CD8-positive, alpha-beta memory T cell (primary cell): Measurements from ENCODE around the gene TDP2. TPM values are rescaled to one million over a fixed set of nuclear protein-coding genes. Genes with fewer than 3 reads are reported as not detected.
"Not testable (repeated sequence)": the region's sequence is repeated elsewhere in the genome, so short reads cannot be mapped to it uniquely, and the experiment has no call there.

Experiments
- CTCF ChIA-PET: fragments of 350-600 bp; sonication (Branson Sonifier 250); formaldehyde crosslinking; loops from one replicate; lab custom pipeline; 2021; ENCODE audit warnings: antibody characterized with exemption; lab: Charles Lee
- POLR2A ChIA-PET: fragments of 350-600 bp; sonication (Branson Sonifier 250); formaldehyde crosslinking; loops from one replicate; lab custom pipeline; 2021; ENCODE audit warnings: antibody characterized with exemption; lab: Charles Lee
- DNase-seq, 5 donors: peaks; one replicate each; pipeline versions ENCODE4 v3.0.0 to v3.0.0-alpha.2; 2020 to 2022; ENCODE audit warnings: mixed read lengths in 1 of 5
- H3K27ac ChIP-seq: one replicate; pipeline ENCODE4 v1.7.0; 2013; ENCODE audit warnings: low read depth, mild to moderate bottlenecking, low read length, moderate library complexity
- H3K27me3 ChIP-seq: 2 replicates; pipeline ENCODE4 v1.7.0; 2013; ENCODE audit warnings: low read length, mild to moderate bottlenecking; ENCODE audit not compliant: insufficient read depth, poor library complexity, severe bottlenecking
- H3K36me3 ChIP-seq: 2 replicates; pipeline ENCODE4 v1.7.0; 2013; ENCODE audit warnings: mild to moderate bottlenecking, low read length, moderate library complexity; ENCODE audit not compliant: insufficient read depth
- H3K4me1 ChIP-seq: 2 replicates; pipeline ENCODE4 v1.7.0; 2013; ENCODE audit warnings: mild to moderate bottlenecking, low read length, moderate library complexity; ENCODE audit not compliant: insufficient read depth
- H3K4me3 ChIP-seq: 2 replicates; pipeline ENCODE4 v1.7.0; 2013; ENCODE audit warnings: mild to moderate bottlenecking, low read length
- H3K9me3 ChIP-seq: 2 replicates; pipeline ENCODE4 v1.7.0; 2013; ENCODE audit warnings: mild to moderate bottlenecking, low read length
- H3K27ac Mint-ChIP-seq, 8 donors: one replicate each; pipeline ENCODE4 v1.8.0; 2020 to 2021; ENCODE audit warnings: mixed read lengths in 8 of 8, mild to moderate bottlenecking in 6 of 8, inconsistent platforms in 3 of 8, moderate library complexity in 3 of 8
- H3K27me3 Mint-ChIP-seq, 2 donors: one replicate each; pipeline ENCODE4 v1.8.0; 2020 to 2021; ENCODE audit warnings: mixed read lengths in 2 of 2, mild to moderate bottlenecking in 1 of 2, moderate library complexity in 1 of 2
- H3K36me3 Mint-ChIP-seq, 3 donors: one replicate each; pipeline ENCODE4 v1.8.0; 2020 to 2021; ENCODE audit warnings: mixed read lengths in 3 of 3, inconsistent platforms in 1 of 3, mild to moderate bottlenecking in 1 of 3
- H3K4me1 Mint-ChIP-seq, 3 donors: one replicate each; pipeline ENCODE4 v1.8.0; 2020 to 2021; ENCODE audit warnings: mixed read lengths in 3 of 3, inconsistent platforms in 1 of 3, mild to moderate bottlenecking in 1 of 3
- H3K4me3 Mint-ChIP-seq, 7 donors: one replicate each; pipeline ENCODE4 v1.8.0; 2020 to 2021; ENCODE audit warnings: mixed read lengths in 7 of 7, mild to moderate bottlenecking in 6 of 7, moderate library complexity in 4 of 7, inconsistent platforms in 2 of 7
- H3K9me3 Mint-ChIP-seq, 5 donors: one replicate each; pipeline ENCODE4 v1.8.0; 2020 to 2022; ENCODE audit warnings: mixed read lengths in 5 of 5, mild to moderate bottlenecking in 3 of 5, moderate library complexity in 2 of 5, inconsistent platforms in 1 of 5
- polyA plus RNA-seq: library from polyadenylated mRNA; unstranded; fragments of 300-500 nt; fragmentation: Illumina TruSeq; gene quantifications from one replicate; pipeline ENCODE4 v1.2.3, GENCODE V29; 2021
- total RNA-seq, 2 experiments: library from RNA; stranded (reverse); gene quantifications; one replicate each; pipeline ENCODE4 v1.2.3, GENCODE V29; 2021

The TDP2 gene
- total and polyA plus RNA-seq, 3 experiments from 2014 or later = 46.1 to 50.6 (median 49.8) TPM

DNA sequence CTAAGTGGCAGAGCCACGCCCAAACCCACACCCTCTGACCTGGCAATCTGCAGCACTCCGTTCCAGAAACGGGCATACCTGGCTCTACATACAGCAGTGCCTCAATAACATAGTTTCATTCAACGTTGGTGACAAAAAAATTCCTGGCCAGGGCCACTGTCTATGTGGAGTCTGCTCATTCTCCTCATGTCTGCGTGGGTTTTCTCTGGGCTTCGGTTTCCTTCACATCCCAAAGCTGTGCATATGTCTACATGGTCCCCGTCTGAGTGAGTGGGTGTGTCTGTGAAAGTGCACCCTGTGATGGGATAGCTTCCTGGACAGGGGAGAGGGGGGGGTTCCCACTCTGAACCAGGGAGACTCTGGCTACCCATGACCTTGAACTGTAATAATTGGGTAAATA, 22.8 kb downstream of the TDP2 start:
- Histone ChIP-seq H3K9me3 (no peaks in the 10 kb centered on the region), H3K4me3 (no peak overlapping the region), H3K4me1 (peaks cover 6% of the 10 kb centered on the region), H3K27ac (no peak overlapping the region), H3K36me3 (no peaks in the 10 kb centered on the region), H3K27me3 (peaks cover 6% of the 10 kb centered on the region)
- Mint-ChIP-seq H3K36me3 (no peaks in the 10 kb centered on the region), H3K9me3 (no peaks in the 10 kb centered on the region), H3K27me3 (peaks cover 26 to 43% of the 10 kb centered on the region in 2 donors), H3K4me1 (peaks cover 12 to 17% (median 15%) of the 10 kb centered on the region in 3 donors), H3K27ac (no peak overlapping the region), H3K4me3 (no peak overlapping the region)
- DNase-seq = no peak
- POLR2A ChIA-PET = no interaction called here
- CTCF ChIA-PET = no interaction called here

DNA sequence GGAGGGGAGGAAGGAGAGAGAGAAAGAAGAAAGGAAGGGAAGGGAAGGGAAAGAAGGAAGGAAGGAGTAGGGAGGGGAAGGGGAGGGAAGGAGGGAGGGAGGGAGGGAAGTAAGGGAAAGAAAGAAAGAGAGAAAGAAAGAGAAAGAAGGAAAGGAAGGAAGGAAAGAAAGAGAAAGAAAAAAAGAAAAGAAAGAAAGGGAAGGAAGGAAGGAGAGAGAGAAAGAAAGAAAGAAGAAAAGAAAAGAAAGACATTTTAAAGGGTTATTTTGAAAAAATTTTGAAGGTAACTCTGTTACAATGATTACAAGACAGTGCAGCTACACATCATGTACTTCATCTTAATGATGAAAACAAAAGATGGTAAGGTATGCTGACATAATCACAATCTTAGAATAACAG, 24.6 kb downstream of the TDP2 start:
- peaks cover 12 to 17% (median 15%) of the 10 kb centered on the region in 3 donors for H3K4me1 Mint-ChIP-seq
- CTCF ChIA-PET = no interaction called here
- no peaks in the 10 kb centered on the region for H3K9me3 Mint-ChIP-seq

GRCh38 chr6:24640631-24641030, 26.1 kb downstream of the TDP2 start:
- H3K4me3 ChIP-seq, H3K36me3 Mint-ChIP-seq, POLR2A ChIA-PET, H3K4me3 Mint-ChIP-seq, H3K9me3 Mint-ChIP-seq, H3K27ac ChIP-seq, H3K27ac Mint-ChIP-seq, H3K27me3 ChIP-seq, H3K9me3 ChIP-seq, H3K4me1 Mint-ChIP-seq, DNase-seq, H3K36me3 ChIP-seq, CTCF ChIA-PET, H3K4me1 ChIP-seq: not testable (repeated sequence)
- H3K27me3 Mint-ChIP-seq = peaks cover 32 to 54% of the 10 kb centered on the region in 2 donors

More for the DNA sequence above, 24.6 kb downstream of the TDP2 start:
- Mint-ChIP-seq H3K4me3 (no peak overlapping the region), H3K36me3 (no peaks in the 10 kb centered on the region), H3K27ac (no peak overlapping the region), H3K27me3 (peaks cover 34 to 53% of the 10 kb centered on the region in 2 donors)
- peaks cover 6% of the 10 kb centered on the region for H3K4me1 ChIP-seq
- H3K36me3 ChIP-seq = no peaks in the 10 kb centered on the region
- no peak overlapping the region for H3K27ac ChIP-seq
- POLR2A ChIA-PET = no interaction called here
- peaks cover 6% of the 10 kb centered on the region for H3K27me3 ChIP-seq
- no peak for DNase-seq
- no peak overlapping the region for H3K4me3 ChIP-seq
- no peaks in the 10 kb centered on the region for H3K9me3 ChIP-seq

GRCh38 chr6:24640166-24640565, 26.5 kb downstream of the TDP2 start:
- H3K4me3 ChIP-seq = no peak overlapping the region
- ChIA-PET POLR2A (no interaction called here), CTCF (no interaction called here)
- Mint-ChIP-seq H3K36me3 (no peaks in the 10 kb centered on the region), H3K27ac (no peak overlapping the region), H3K4me3 (no peak overlapping the region), H3K27me3 (peaks cover 35 to 52% of the 10 kb centered on the region in 2 donors), H3K4me1 (peaks cover under 1 to 4% (median 2%) of the 10 kb centered on the region in 3 donors), H3K9me3 (no peaks in the 10 kb centered on the region)
- H3K36me3 ChIP-seq = no peaks in the 10 kb centered on the region
- H3K27ac ChIP-seq = no peak overlapping the region
- DNase-seq = no peak
- H3K27me3 ChIP-seq = peaks cover 6% of the 10 kb centered on the region
- no peaks in the 10 kb centered on the region for H3K9me3 ChIP-seq
- H3K4me1 ChIP-seq = no peaks in the 10 kb centered on the region

DNA sequence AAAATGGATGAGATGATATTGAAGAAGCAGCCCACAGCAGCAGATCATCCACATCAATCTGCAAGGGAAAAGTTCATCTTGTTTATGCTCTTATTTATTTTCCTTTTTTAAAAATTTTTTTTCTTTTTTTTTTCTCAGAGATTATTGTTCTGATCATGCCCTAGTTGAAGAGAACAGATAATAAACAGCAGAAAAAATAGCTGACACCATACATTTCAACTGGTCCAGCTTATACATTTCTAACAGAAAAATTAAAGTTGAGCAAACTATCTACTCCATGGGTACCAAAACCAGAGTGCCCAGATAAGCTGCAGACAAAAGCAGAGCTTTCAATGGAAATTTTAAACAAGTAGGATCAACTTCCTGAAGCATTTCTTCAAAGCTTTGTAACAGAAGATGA, 30.0 kb downstream of the TDP2 start:
- Histone ChIP-seq H3K4me3 (no peak overlapping the region), H3K9me3 (no peaks in the 10 kb centered on the region), H3K36me3 (no peaks in the 10 kb centered on the region), H3K27ac (no peak overlapping the region), H3K4me1 (no peaks in the 10 kb centered on the region), H3K27me3 (no peaks in the 10 kb centered on the region)
- Mint-ChIP-seq H3K27ac (no peak overlapping the region), H3K27me3 (peaks cover 26 to 59% of the 10 kb centered on the region in 2 donors), H3K9me3 (no peaks in the 10 kb centered on the region), H3K4me3 (no peak overlapping the region), H3K36me3 (no peaks in the 10 kb centered on the region), H3K4me1 (no peaks in the 10 kb centered on the region)
- POLR2A ChIA-PET = no interaction called here
- DNase-seq = no peak
- CTCF ChIA-PET = interaction anchor here (1.6 kb wide), 1 partner anchor 9 kb away, joined by 3 read pairs; the partner anchor contains the start of gene KIAA0319

GRCh38 chr6:24632573-24632972, 34.1 kb downstream of the TDP2 start:
- Histone ChIP-seq H3K36me3 (no peaks in the 10 kb centered on the region), H3K4me1 (no peaks in the 10 kb centered on the region), H3K4me3 (no peak overlapping the region), H3K27me3 (no peaks in the 10 kb centered on the region), H3K9me3 (no peaks in the 10 kb centered on the region), H3K27ac (no peak overlapping the region)
- Mint-ChIP-seq H3K9me3 (no peaks in the 10 kb centered on the region), H3K36me3 (no peaks in the 10 kb centered on the region), H3K27ac (no peak overlapping the region), H3K27me3 (peaks cover 9 to 38% of the 10 kb centered on the region in 2 donors), H3K4me1 (no peaks in the 10 kb centered on the region), H3K4me3 (no peak overlapping the region)
- ChIA-PET CTCF (no interaction called here), POLR2A (no interaction called here)
- DNase-seq = no peak

DNA sequence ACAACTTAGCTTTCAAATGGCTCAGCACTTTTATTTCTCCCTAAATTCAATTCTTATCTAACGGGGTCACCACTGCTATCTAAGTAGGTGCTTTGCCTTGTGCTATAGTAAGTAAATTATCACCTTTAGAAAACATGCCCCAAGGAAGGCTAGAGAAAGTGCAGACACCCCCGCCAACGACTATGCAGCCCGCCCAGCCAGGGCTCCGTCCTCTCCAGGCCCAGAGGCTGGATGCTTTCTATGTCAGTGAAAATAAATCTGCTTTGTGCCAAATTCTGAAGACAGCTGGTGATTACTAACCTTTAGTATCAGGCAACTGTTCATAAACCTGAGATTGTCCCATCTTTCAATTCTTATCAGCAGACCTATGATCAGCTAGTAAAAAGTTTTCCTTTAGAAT, 35.0 kb downstream of the TDP2 start:
- POLR2A ChIA-PET = no interaction called here
- no peaks in the 10 kb centered on the region for H3K4me1 Mint-ChIP-seq
- Histone ChIP-seq H3K27me3 (no peaks in the 10 kb centered on the region), H3K4me3 (no peak overlapping the region), H3K4me1 (no peaks in the 10 kb centered on the region), H3K27ac (no peak overlapping the region), H3K9me3 (no peaks in the 10 kb centered on the region), H3K36me3 (no peaks in the 10 kb centered on the region)
- H3K27me3 Mint-ChIP-seq = peaks cover 9 to 38% of the 10 kb centered on the region in 2 donors
- H3K36me3 Mint-ChIP-seq = no peaks in the 10 kb centered on the region
- H3K27ac Mint-ChIP-seq = no peak overlapping the region
- no peaks in the 10 kb centered on the region for H3K9me3 Mint-ChIP-seq
- no peak for DNase-seq
- H3K4me3 Mint-ChIP-seq = no peak overlapping the region
- CTCF ChIA-PET = no interaction called here

DNA sequence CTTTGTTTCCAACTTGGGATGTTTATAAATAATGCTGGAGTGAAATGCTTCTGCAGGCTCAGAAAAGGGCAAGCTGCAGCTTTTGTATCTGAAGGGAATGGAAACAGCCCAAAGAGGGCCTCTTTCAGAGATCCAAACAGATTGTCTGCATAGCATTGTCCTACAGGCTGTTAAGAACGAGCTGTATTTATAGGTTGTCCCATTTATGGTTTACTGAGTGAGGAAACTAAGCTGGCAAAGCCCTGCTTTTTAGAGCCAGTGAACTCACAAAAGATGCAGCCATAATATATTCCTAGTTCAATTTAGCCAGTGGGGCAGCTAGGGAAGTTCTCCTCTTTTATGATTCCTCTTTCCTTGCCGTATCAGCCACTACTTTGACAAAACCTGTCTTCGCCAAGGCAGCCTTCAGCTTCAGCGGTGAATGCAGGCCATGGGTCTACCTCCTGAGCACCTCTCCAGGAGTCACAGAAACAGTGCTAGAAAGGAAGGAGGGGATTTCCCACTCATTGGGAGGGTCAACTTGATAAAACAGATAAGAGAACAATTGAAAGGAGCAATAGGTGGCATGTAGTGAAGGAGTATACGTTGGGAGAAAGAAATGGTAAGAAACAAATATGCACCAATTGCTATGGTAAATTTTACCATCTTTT, 35.7 kb downstream of the TDP2 start:
- no peaks in the 10 kb centered on the region for H3K36me3 Mint-ChIP-seq
- DNase-seq = no peak

More for the DNA sequence above, 35.7 kb downstream of the TDP2 start:
- no peaks in the 10 kb centered on the region for H3K9me3 Mint-ChIP-seq
- CTCF ChIA-PET = interaction anchor here (0.6 kb wide), 1 partner anchor 1134 kb away, joined by 4 read pairs; no protein-coding TSS in a partner anchor
- Histone ChIP-seq H3K27ac (no peak overlapping the region), H3K27me3 (no peaks in the 10 kb centered on the region), H3K9me3 (no peaks in the 10 kb centered on the region), H3K4me3 (no peak overlapping the region), H3K36me3 (no peaks in the 10 kb centered on the region), H3K4me1 (no peaks in the 10 kb centered on the region)
- H3K27ac Mint-ChIP-seq = no peak overlapping the region
- POLR2A ChIA-PET = no interaction called here
- no peaks in the 10 kb centered on the region for H3K4me1 Mint-ChIP-seq
- no peak overlapping the region for H3K4me3 Mint-ChIP-seq
- H3K27me3 Mint-ChIP-seq = peaks cover 11 to 39% of the 10 kb centered on the region in 2 donors
